Liver (tissue), 9 donors: ENCODE results near the gene TOPAZ1. TPM values are rescaled to one million over a fixed set of nuclear protein-coding genes. Genes with fewer than 3 reads are reported as not detected.

Experiments used
- DNase-seq: peaks from one replicate; pipeline ENCODE4 v3.0.0-alpha.2; 2017; ENCODE audit warnings: low spot score
- H3K27ac ChIP-seq, 2 donors: one replicate each; pipeline ENCODE4 v1.7.0; 2013; ENCODE audit warnings: inconsistent platforms in 2 of 2, low read length in 2 of 2, control low read depth in 1 of 2, low read depth in 1 of 2, mild to moderate bottlenecking in 1 of 2
- H3K27me3 ChIP-seq, 4 donors: one replicate each; pipeline versions ENCODE4 v1.6.1 to v1.7.0; 2013; ENCODE audit warnings: low read length in 3 of 4, inconsistent platforms in 1 of 4, mild to moderate bottlenecking in 1 of 4, moderate library complexity in 1 of 4; ENCODE audit not compliant: control insufficient read depth in 4 of 4, insufficient read depth in 4 of 4
- H3K36me3 ChIP-seq, 4 donors: one replicate each; pipeline versions ENCODE4 v1.6.1 to v1.7.0; 2013; ENCODE audit warnings: low read length in 3 of 4, mild to moderate bottlenecking in 3 of 4, low read depth in 1 of 4, moderate library complexity in 1 of 4; ENCODE audit not compliant: control insufficient read depth in 4 of 4, insufficient read depth in 3 of 4
- H3K4me1 ChIP-seq, 4 donors: one replicate each; pipeline versions ENCODE4 v1.6.1 to v1.7.0; 2013; ENCODE audit warnings: low read length in 3 of 4, mild to moderate bottlenecking in 3 of 4, moderate library complexity in 1 of 4; ENCODE audit not compliant: control insufficient read depth in 4 of 4, insufficient read depth in 4 of 4
- H3K4me3 ChIP-seq, 3 donors: one replicate each; pipeline versions ENCODE4 v1.6.1 to v1.7.0; 2013; ENCODE audit warnings: low read length in 3 of 3, control low read depth in 1 of 3, low read depth in 1 of 3, mild to moderate bottlenecking in 1 of 3
- H3K9ac ChIP-seq, 2 donors: one replicate each; pipeline ENCODE4 v1.7.0; 2013; ENCODE audit warnings: low read length in 2 of 2, mild to moderate bottlenecking in 2 of 2, moderate library complexity in 2 of 2, control low read depth in 1 of 2, low read depth in 1 of 2
- H3K9me3 ChIP-seq, 4 donors: one replicate each; pipeline versions ENCODE4 v1.6.1 to v1.7.0; 2013; ENCODE audit warnings: low read length in 3 of 4; ENCODE audit not compliant: control insufficient read depth in 4 of 4
- ATF3 ChIP-seq: IDR thresholded peaks from 2 replicates; pipeline ENCODE4 v1.6.1; 2016; ENCODE audit warnings: antibody characterized with exemption
- EGR1 ChIP-seq, 2 donors: IDR thresholded peaks; 2 replicates each; pipeline ENCODE4 v1.6.1; 2016 to 2018; ENCODE audit warnings: antibody characterized with exemption in 2 of 2, low read depth in 2 of 2
- FOXA1 ChIP-seq: IDR thresholded peaks from 2 replicates; pipeline ENCODE4 v1.6.1; 2016; ENCODE audit warnings: antibody characterized with exemption
- FOXA2 ChIP-seq: IDR thresholded peaks from 2 replicates; pipeline ENCODE4 v1.6.1; 2016; ENCODE audit warnings: antibody characterized with exemption
- GABPA ChIP-seq, 2 donors: IDR thresholded peaks in 1 of 2; conservative IDR thresholded peaks in 1 of 2; 2 replicates each; pipeline ENCODE4 v1.6.1; 2016; ENCODE audit warnings: antibody characterized with exemption in 2 of 2, mild to moderate bottlenecking in 1 of 2, moderate library complexity in 1 of 2
- HNF4A ChIP-seq, 2 donors: conservative IDR thresholded peaks; 2 replicates each; pipeline ENCODE4 v1.6.1; 2016; ENCODE audit warnings: antibody characterized with exemption in 2 of 2, mild to moderate bottlenecking in 2 of 2
- HNF4G ChIP-seq: IDR thresholded peaks from 2 replicates; pipeline ENCODE4 v1.6.1; 2016; ENCODE audit warnings: antibody characterized with exemption
- JUND ChIP-seq, 2 donors: IDR thresholded peaks; 2 replicates each; pipeline ENCODE4 v1.6.1; 2016; ENCODE audit warnings: antibody characterized with exemption in 2 of 2
- MAX ChIP-seq: IDR thresholded peaks from 2 replicates; pipeline ENCODE4 v1.6.1; 2016; ENCODE audit warnings: antibody characterized with exemption
- NR2F2 ChIP-seq: IDR thresholded peaks from 2 replicates; pipeline ENCODE4 v1.6.1; 2016; ENCODE audit warnings: antibody characterized with exemption
- RAD21 ChIP-seq, 2 donors: IDR thresholded peaks; 2 replicates each; pipeline ENCODE4 v1.6.1; 2016; ENCODE audit warnings: antibody characterized with exemption in 2 of 2, mild to moderate bottlenecking in 2 of 2
- REST ChIP-seq: IDR thresholded peaks from 2 replicates; pipeline ENCODE4 v1.6.1; 2016; ENCODE audit warnings: antibody characterized with exemption, mild to moderate bottlenecking
- RXRA ChIP-seq, 2 donors: IDR thresholded peaks; 2 replicates each; pipeline ENCODE4 v1.6.1; 2017 to 2018; ENCODE audit warnings: antibody characterized with exemption in 2 of 2, mild to moderate bottlenecking in 1 of 2
- SP1 ChIP-seq: IDR thresholded peaks from 2 replicates; pipeline ENCODE4 v1.6.1; 2018; ENCODE audit warnings: antibody characterized with exemption, mild to moderate bottlenecking
- TAF1 ChIP-seq: conservative IDR thresholded peaks from 2 replicates; pipeline ENCODE4 v1.6.1; 2016; ENCODE audit warnings: antibody characterized with exemption, mild to moderate bottlenecking
- YY1 ChIP-seq: IDR thresholded peaks from 2 replicates; pipeline ENCODE4 v1.6.1; 2016; ENCODE audit warnings: antibody characterized with exemption, mild to moderate bottlenecking
- WGBS: extraction: QIAGEN DNeasy Blood & Tissue Kit; methylation state at CpG from one replicate; pipeline ENCODE4 v1.1.7; 2013; 5-methylcytosine and 5-hydroxymethylcytosine counted together
- polyA plus RNA-seq, 2 donors: library from polyadenylated mRNA; stranded (reverse) in 1 of 2; unstranded in 1 of 2; fragments of 200-250 nt in 1 of 2; fragments of >200 nt in 1 of 2; fragmentation: Nextera tagmentation in 1 of 2; extraction: Ambion mirVana in 1 of 2; gene quantifications; one replicate each; pipeline versions ENCODE4 v1.2.1 to v1.2.3, GENCODE V29; 2013 to 2015
- total RNA-seq, 2 donors: library from RNA; depleted of rRNA; stranded (reverse); fragments of >200 nt; gene quantifications; one replicate each; pipeline ENCODE4 v1.2.3, GENCODE V29; 2014
- TF ChIP-seq, protein P1 (sequence below): fragments of 150-350 bp; IDR thresholded peaks from 2 replicates; pipeline ENCODE4 v1.5.1; 2017; ENCODE audit warnings: improper control_type of control experiment, low read depth, low read length; ENCODE audit not compliant: missing input control
- TF ChIP-seq, protein P2 (sequence below): IDR thresholded peaks from 2 replicates; pipeline ENCODE4 v1.6.1; 2016; ENCODE audit warnings: antibody characterized with exemption
- donor health status: healthy.
- donor health status: healthy.
- donor health status: healthy.
- donor health status: healthy.
- donor health status: healthy.

The TOPAZ1 gene
- total and polyA plus RNA-seq, 4 donors, result not detected

DNA sequence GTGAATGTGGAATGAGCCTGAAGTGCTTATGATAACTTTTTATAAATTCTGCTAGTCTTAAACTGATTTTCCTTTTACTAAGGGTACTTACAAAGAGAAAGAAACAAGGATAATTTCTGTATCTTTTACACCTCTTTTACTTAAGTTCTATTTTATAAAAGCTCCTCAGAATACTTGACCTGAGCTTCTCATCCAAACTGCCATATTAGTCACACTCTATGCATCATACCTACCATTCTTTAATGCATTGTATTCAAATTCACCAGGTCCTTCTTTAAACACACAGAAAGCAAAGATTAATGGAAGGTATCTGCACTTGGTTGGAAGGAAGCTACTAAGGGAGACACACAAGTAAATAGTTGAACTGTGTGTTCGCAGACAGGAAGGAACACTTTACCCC lies 1.6 kb upstream of the TOPAZ1 start:
- no peak for TF ChIP-seq HNF4G
- TF ChIP-seq TAF1, result no peak
- no peak for TF ChIP-seq JUND (IDR thresholded peaks at IDR 0.05)
- TF ChIP-seq SP1, result no peak
- no peak for TF ChIP-seq GABPA (IDR thresholded peaks at IDR 0.05 in 1 of 2, conservative IDR thresholded peaks at IDR 0.05 in 1 of 2)
- TF ChIP-seq MAX, result no peak
- TF ChIP-seq EGR1 (IDR thresholded peaks at IDR 0.05; ENCODE audit: low read depth in 2 of 2), result no peak
- TF ChIP-seq, protein P1, sequence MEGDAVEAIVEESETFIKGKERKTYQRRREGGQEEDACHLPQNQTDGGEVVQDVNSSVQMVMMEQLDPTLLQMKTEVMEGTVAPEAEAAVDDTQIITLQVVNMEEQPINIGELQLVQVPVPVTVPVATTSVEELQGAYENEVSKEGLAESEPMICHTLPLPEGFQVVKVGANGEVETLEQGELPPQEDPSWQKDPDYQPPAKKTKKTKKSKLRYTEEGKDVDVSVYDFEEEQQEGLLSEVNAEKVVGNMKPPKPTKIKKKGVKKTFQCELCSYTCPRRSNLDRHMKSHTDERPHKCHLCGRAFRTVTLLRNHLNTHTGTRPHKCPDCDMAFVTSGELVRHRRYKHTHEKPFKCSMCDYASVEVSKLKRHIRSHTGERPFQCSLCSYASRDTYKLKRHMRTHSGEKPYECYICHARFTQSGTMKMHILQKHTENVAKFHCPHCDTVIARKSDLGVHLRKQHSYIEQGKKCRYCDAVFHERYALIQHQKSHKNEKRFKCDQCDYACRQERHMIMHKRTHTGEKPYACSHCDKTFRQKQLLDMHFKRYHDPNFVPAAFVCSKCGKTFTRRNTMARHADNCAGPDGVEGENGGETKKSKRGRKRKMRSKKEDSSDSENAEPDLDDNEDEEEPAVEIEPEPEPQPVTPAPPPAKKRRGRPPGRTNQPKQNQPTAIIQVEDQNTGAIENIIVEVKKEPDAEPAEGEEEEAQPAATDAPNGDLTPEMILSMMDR, result no peak
- TF ChIP-seq RXRA (IDR thresholded peaks at IDR 0.05), result no peak
- TF ChIP-seq ATF3, result no peak
- TF ChIP-seq REST, result no peak
- TF ChIP-seq FOXA2, result no peak
- TF ChIP-seq YY1, result no peak
- TF ChIP-seq, protein P2, sequence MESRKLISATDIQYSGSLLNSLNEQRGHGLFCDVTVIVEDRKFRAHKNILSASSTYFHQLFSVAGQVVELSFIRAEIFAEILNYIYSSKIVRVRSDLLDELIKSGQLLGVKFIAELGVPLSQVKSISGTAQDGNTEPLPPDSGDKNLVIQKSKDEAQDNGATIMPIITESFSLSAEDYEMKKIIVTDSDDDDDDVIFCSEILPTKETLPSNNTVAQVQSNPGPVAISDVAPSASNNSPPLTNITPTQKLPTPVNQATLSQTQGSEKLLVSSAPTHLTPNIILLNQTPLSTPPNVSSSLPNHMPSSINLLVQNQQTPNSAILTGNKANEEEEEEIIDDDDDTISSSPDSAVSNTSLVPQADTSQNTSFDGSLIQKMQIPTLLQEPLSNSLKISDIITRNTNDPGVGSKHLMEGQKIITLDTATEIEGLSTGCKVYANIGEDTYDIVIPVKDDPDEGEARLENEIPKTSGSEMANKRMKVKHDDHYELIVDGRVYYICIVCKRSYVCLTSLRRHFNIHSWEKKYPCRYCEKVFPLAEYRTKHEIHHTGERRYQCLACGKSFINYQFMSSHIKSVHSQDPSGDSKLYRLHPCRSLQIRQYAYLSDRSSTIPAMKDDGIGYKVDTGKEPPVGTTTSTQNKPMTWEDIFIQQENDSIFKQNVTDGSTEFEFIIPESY, result no peak
- TF ChIP-seq HNF4A (conservative IDR thresholded peaks at IDR 0.05), result no peak
- TF ChIP-seq FOXA1, result no peak
- TF ChIP-seq NR2F2, result no peak
- no peak for TF ChIP-seq RAD21 (IDR thresholded peaks at IDR 0.05)
- no peak overlapping the region for H3K9ac ChIP-seq
- no peaks in the 10 kb centered on the region for H3K4me1 ChIP-seq
- H3K27me3 ChIP-seq, result no peaks in the 10 kb centered on the region
- no peak for DNase-seq
- WGBS, result 91% methylated on average over 1 of the region's 1 CpG
- H3K27ac ChIP-seq, result no peak overlapping the region
- no peaks in the 10 kb centered on the region for H3K36me3 ChIP-seq
- H3K9me3 ChIP-seq, result peaks cover 0 to 6% (median 0%) of the 10 kb centered on the region in 4 donors
- no peak overlapping the region for H3K4me3 ChIP-seq
